Neural cell (in vitro differentiated cells): ENCODE results near the gene B4GALNT3.

Experiments used
- EP300 ChIP-seq: fragments of 450-650 bp; conservative IDR thresholded peaks from 2 replicates; pipeline ENCODE4 v1.6.1; 2014; ENCODE audit warnings: antibody characterized with exemption, mild to moderate bottlenecking, moderate library complexity; ENCODE audit not compliant: poor library complexity, severe bottlenecking
- EZH2 ChIP-seq: fragments of 200-600, 300-800 bp; shearing (Covaris generic), sonication (generic); IDR thresholded peaks from 2 replicates; pipeline ENCODE4 v1.6.1; 2014; ENCODE audit warnings: antibody characterized with exemption, low read length, borderline replicate concordance, mild to moderate bottlenecking; ENCODE audit not compliant: insufficient read depth, poor library complexity, severe bottlenecking
- MXI1 ChIP-seq: fragments of 450-650 bp; conservative IDR thresholded peaks from 2 replicates; pipeline ENCODE4 v1.6.1; 2014; ENCODE audit warnings: antibody characterized with exemption, mild to moderate bottlenecking; ENCODE audit not compliant: poor library complexity, severe bottlenecking
- POLR2AphosphoS5 ChIP-seq: IDR thresholded peaks from 2 replicates; pipeline ENCODE4 v1.6.1; 2012
- RAD21 ChIP-seq: fragments of 450-650 bp; conservative IDR thresholded peaks from 2 replicates; pipeline ENCODE4 v1.6.1; 2014; ENCODE audit warnings: antibody characterized with exemption, mild to moderate bottlenecking, moderate library complexity
- SMC3 ChIP-seq: fragments of 450-650 bp; conservative IDR thresholded peaks from 2 replicates; pipeline ENCODE4 v1.6.1; 2014; ENCODE audit warnings: antibody characterized with exemption, mild to moderate bottlenecking, moderate library complexity; ENCODE audit not compliant: poor library complexity
- TAF1 ChIP-seq: IDR thresholded peaks from 2 replicates; pipeline ENCODE4 v1.6.1; 2012; ENCODE audit warnings: low read depth
- TF ChIP-seq, protein P1 (sequence below): fragments of 450-650 bp; IDR thresholded peaks from 2 replicates; pipeline ENCODE4 v1.5.1; 2014; ENCODE audit warnings: antibody characterized with exemption, mild to moderate bottlenecking, moderate library complexity; ENCODE audit not compliant: poor library complexity, severe bottlenecking
- TF ChIP-seq, protein P2 (sequence below): IDR thresholded peaks from 2 replicates; pipeline ENCODE4 v1.6.1; 2012; ENCODE audit warnings: borderline replicate concordance

DNA sequence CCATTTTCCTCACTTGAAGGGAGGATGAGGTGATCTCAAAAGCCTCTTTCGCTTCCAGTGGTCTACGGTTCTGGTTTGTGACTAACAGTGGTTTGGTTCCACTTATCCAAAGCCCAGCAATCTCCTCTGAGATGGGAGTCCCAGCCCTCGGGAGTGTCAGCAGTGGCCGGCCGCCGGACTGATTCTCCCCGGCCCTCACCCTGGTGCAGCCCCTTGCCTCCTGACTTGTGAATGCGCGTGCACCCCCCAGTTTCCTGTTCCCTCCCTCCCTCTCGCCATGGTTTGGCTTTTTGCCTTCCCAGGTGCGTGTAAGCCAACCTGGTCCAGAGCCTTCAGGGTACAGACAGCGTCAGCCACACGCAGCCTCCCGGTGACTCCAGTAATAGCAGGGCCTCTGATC is 74.5 kb downstream of the B4GALNT3 start:
- TF ChIP-seq EP300: no peak
- no peak for TF ChIP-seq EZH2
- TF ChIP-seq, protein P1, sequence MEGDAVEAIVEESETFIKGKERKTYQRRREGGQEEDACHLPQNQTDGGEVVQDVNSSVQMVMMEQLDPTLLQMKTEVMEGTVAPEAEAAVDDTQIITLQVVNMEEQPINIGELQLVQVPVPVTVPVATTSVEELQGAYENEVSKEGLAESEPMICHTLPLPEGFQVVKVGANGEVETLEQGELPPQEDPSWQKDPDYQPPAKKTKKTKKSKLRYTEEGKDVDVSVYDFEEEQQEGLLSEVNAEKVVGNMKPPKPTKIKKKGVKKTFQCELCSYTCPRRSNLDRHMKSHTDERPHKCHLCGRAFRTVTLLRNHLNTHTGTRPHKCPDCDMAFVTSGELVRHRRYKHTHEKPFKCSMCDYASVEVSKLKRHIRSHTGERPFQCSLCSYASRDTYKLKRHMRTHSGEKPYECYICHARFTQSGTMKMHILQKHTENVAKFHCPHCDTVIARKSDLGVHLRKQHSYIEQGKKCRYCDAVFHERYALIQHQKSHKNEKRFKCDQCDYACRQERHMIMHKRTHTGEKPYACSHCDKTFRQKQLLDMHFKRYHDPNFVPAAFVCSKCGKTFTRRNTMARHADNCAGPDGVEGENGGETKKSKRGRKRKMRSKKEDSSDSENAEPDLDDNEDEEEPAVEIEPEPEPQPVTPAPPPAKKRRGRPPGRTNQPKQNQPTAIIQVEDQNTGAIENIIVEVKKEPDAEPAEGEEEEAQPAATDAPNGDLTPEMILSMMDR: no peak
- no peak for TF ChIP-seq POLR2AphosphoS5
- TF ChIP-seq TAF1: no peak
- TF ChIP-seq RAD21: no peak
- TF ChIP-seq, protein P2, sequence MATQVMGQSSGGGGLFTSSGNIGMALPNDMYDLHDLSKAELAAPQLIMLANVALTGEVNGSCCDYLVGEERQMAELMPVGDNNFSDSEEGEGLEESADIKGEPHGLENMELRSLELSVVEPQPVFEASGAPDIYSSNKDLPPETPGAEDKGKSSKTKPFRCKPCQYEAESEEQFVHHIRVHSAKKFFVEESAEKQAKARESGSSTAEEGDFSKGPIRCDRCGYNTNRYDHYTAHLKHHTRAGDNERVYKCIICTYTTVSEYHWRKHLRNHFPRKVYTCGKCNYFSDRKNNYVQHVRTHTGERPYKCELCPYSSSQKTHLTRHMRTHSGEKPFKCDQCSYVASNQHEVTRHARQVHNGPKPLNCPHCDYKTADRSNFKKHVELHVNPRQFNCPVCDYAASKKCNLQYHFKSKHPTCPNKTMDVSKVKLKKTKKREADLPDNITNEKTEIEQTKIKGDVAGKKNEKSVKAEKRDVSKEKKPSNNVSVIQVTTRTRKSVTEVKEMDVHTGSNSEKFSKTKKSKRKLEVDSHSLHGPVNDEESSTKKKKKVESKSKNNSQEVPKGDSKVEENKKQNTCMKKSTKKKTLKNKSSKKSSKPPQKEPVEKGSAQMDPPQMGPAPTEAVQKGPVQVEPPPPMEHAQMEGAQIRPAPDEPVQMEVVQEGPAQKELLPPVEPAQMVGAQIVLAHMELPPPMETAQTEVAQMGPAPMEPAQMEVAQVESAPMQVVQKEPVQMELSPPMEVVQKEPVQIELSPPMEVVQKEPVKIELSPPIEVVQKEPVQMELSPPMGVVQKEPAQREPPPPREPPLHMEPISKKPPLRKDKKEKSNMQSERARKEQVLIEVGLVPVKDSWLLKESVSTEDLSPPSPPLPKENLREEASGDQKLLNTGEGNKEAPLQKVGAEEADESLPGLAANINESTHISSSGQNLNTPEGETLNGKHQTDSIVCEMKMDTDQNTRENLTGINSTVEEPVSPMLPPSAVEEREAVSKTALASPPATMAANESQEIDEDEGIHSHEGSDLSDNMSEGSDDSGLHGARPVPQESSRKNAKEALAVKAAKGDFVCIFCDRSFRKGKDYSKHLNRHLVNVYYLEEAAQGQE: no peak
- TF ChIP-seq SMC3: no peak
- TF ChIP-seq MXI1: no peak
